Breast epithelium (tissue), 4 donors: ENCODE results near the gene ZMIZ1. TPM values are rescaled to one million over a fixed set of nuclear protein-coding genes. Genes with fewer than 3 reads are reported as not detected.

ENCODE experiments used
- DNase-seq, 2 donors: peaks; one replicate each; pipeline ENCODE4 v3.0.0-alpha.2; 2019; ENCODE audit warnings: low spot score in 2 of 2
- H3K27ac ChIP-seq, 2 donors: fragments of 200-600 bp; sonication (generic) in 1 of 2; one replicate each; pipeline ENCODE4 v1.5.1; 2016 to 2019; ENCODE audit warnings: mild to moderate bottlenecking in 1 of 2
- H3K27me3 ChIP-seq, 2 donors: fragments of 200-600 bp; sonication (generic) in 1 of 2; one replicate each; pipeline versions ENCODE4 v1.5.1 to v1.6.0; 2017 to 2019; ENCODE audit warnings: control low read depth in 1 of 2, mild to moderate bottlenecking in 1 of 2
- H3K36me3 ChIP-seq: fragments of 200-600 bp; one replicate; pipeline ENCODE4 v1.5.1; 2019
- H3K4me1 ChIP-seq, 2 donors: fragments of 200-600 bp; sonication (generic); one replicate each; pipeline ENCODE4 v1.5.1; 2016 to 2019; ENCODE audit warnings: control low read depth in 1 of 2
- H3K4me3 ChIP-seq, 3 donors: fragments of 200-600 bp; sonication (generic); 1 replicate in 2 of 3; 2 replicates in 1 of 3; pipeline ENCODE4 v1.5.1; 2016 to 2019; ENCODE audit warnings: mild to moderate bottlenecking in 3 of 3, moderate library complexity in 2 of 3
- H3K9me3 ChIP-seq, 2 donors: fragments of 200-600 bp; sonication (generic) in 1 of 2; one replicate each; pipeline ENCODE4 v1.5.1; 2016 to 2019; ENCODE audit warnings: control low read depth in 1 of 2
- CTCF ChIP-seq, 3 donors: fragments of 450-650 bp; IDR thresholded peaks; one replicate each; pipeline ENCODE4 v1.5.1; 2016 to 2017; ENCODE audit warnings: antibody characterized with exemption in 3 of 3, mild to moderate bottlenecking in 3 of 3, moderate library complexity in 3 of 3
- POLR2A ChIP-seq: fragments of 450-650 bp; IDR thresholded peaks from one replicate; pipeline ENCODE4 v1.6.1; 2016; ENCODE audit warnings: antibody characterized with exemption, mild to moderate bottlenecking, moderate library complexity
- POLR2AphosphoS5 ChIP-seq, 3 donors: sonication (generic); formaldehyde crosslinking; IDR thresholded peaks; one replicate each; pipeline ENCODE4 v1.6.1; 2017; ENCODE audit warnings: antibody characterized with exemption in 3 of 3
- intact Hi-C: fragments of 100-400 bp; cut with DNase I; formaldehyde crosslinking; loops from one replicate; pipeline ENCODE4 v1.15.1; 2023; ENCODE audit warnings: low total_unique reads
- total RNA-seq, 3 donors: library from RNA; depleted of rRNA; stranded (reverse); fragments of >200 nt; gene quantifications; one replicate each; pipeline ENCODE4 v1.1.0, GENCODE V29; 2016

The ZMIZ1 gene
- total RNA-seq, 3 donors from 2014 or later: 34.4 to 63.7 (median 39.8) TPM

GRCh38 chr10:79128241-79128922 is 59.6 kb downstream of the ZMIZ1 start:
- Histone ChIP-seq H3K4me1 (peaks cover 0 to 9% of the 10 kb centered on the region in 2 donors), H3K27me3 (no peaks in the 10 kb centered on the region), H3K27ac (no peak overlapping the region), H3K36me3 (no peaks in the 10 kb centered on the region), H3K9me3 (no peaks in the 10 kb centered on the region), H3K4me3 (no peak overlapping the region)
- TF ChIP-seq POLR2A: no peak
- TF ChIP-seq CTCF (IDR thresholded peaks at IDR 0.05): no peak
- intact Hi-C loops: no loop called here
- DNase-seq: no peak

- peaks cover 0 to 9% of the 10 kb centered on the region in 2 donors for H3K4me1 ChIP-seq
- no peaks in the 10 kb centered on the region for H3K36me3 ChIP-seq
- no peak for TF ChIP-seq POLR2AphosphoS5 (IDR thresholded peaks at IDR 0.05)
- TF ChIP-seq CTCF (IDR thresholded peaks at IDR 0.05): no peak
- no peak for TF ChIP-seq POLR2A
- H3K27me3 ChIP-seq: no peaks in the 10 kb centered on the region
- no peak for DNase-seq
- no peak overlapping the region for H3K4me3 ChIP-seq
- H3K9me3 ChIP-seq: no peaks in the 10 kb centered on the region
- H3K27ac ChIP-seq: no peak overlapping the region
- intact Hi-C loops: no loop called here
Measured at GRCh38 chr10:79128923-79129305, 60.1 kb downstream of the ZMIZ1 start.

- H3K36me3 ChIP-seq: no peaks in the 10 kb centered on the region
- H3K9me3 ChIP-seq: no peaks in the 10 kb centered on the region
- TF ChIP-seq CTCF (IDR thresholded peaks at IDR 0.05): no peak
- TF ChIP-seq POLR2AphosphoS5 (IDR thresholded peaks at IDR 0.05): no peak
- TF ChIP-seq POLR2A: no peak
- no peaks in the 10 kb centered on the region for H3K27me3 ChIP-seq
- no peak for DNase-seq
- H3K4me3 ChIP-seq: no peak overlapping the region
- intact Hi-C loops: no loop called here
- H3K4me1 ChIP-seq: peaks cover 0 to 9% of the 10 kb centered on the region in 2 donors
- H3K27ac ChIP-seq: peak overlapping the region in 1 of 2 donors; percentile 51
Measured at GRCh38 chr10:79129361-79129997, 60.7 kb downstream of the ZMIZ1 start.

GRCh38 chr10:79130255-79130654 is 61.5 kb downstream of the ZMIZ1 start:
- TF ChIP-seq CTCF (IDR thresholded peaks at IDR 0.05) (no peak), POLR2AphosphoS5 (IDR thresholded peaks at IDR 0.05) (no peak), POLR2A (no peak)
- no peaks in the 10 kb centered on the region for H3K36me3 ChIP-seq
- no peaks in the 10 kb centered on the region for H3K9me3 ChIP-seq
- H3K27ac ChIP-seq: peak overlapping the region in 1 of 2 donors; percentile 51
- no peak for DNase-seq
- intact Hi-C loops: no loop called here
- peaks cover 0 to 9% of the 10 kb centered on the region in 2 donors for H3K4me1 ChIP-seq
- no peaks in the 10 kb centered on the region for H3K27me3 ChIP-seq
- H3K4me3 ChIP-seq: no peak overlapping the region

- DNase-seq: no peak
- Histone ChIP-seq H3K36me3 (no peaks in the 10 kb centered on the region), H3K27ac (no peak overlapping the region), H3K27me3 (no peaks in the 10 kb centered on the region), H3K9me3 (no peaks in the 10 kb centered on the region), H3K4me1 (peaks cover 0 to 9% of the 10 kb centered on the region in 2 donors), H3K4me3 (no peak overlapping the region)
- intact Hi-C loops: no loop called here
- no peak for TF ChIP-seq POLR2A
- no peak for TF ChIP-seq POLR2AphosphoS5 (IDR thresholded peaks at IDR 0.05)
- TF ChIP-seq CTCF (IDR thresholded peaks at IDR 0.05): no peak
Measured at GRCh38 chr10:79130846-79131245, 62.1 kb downstream of the ZMIZ1 start.
